ENCODE data around the gene PCP4L1. TPM values are rescaled to one million over a fixed set of nuclear protein-coding genes. Genes with fewer than 3 reads are reported as not detected.

The PCP4L1 gene
- total and polyA plus RNA-seq, 8 donors = 0.08 to 0.23 (median 0.14) TPM; not detected in 4

GRCh38 chr1:161228032-161228431 is 30.5 kb upstream of the PCP4L1 start:
- Histone ChIP-seq H3K4me3 (no peak overlapping the region), H3K36me3 (no peaks in the 10 kb centered on the region), H3K27ac (no peak overlapping the region), H3K27me3 (no peaks in the 10 kb centered on the region), H3K9me3 (no peaks in the 10 kb centered on the region), H3K4me1 (peaks cover 0 to 11% (median 0%) of the 10 kb centered on the region in 3 donors)
- WGBS, 2 donors = 92% methylated on average over 7 of the region's 7 CpGs
- TF ChIP-seq CTCF (IDR thresholded peaks at IDR 0.05) = no peak
- intact Hi-C loops (cut with DNase I) = loop anchor here in 1 of 3 donors (5.0 to 10.0 kb wide), 2 partner anchors 69 to 147 kb away; no protein-coding TSS in a partner anchor
- no peak for ATAC-seq
- no peak for DNase-seq
- FAIRE-seq = no peak

GRCh38 chr1:161229896-161230295 is 28.6 kb upstream of the PCP4L1 start:
- FAIRE-seq = no peak
- DNase-seq = no peak
- no peaks in the 10 kb centered on the region for H3K9me3 ChIP-seq
- ATAC-seq = no peak
- intact Hi-C loops (cut with DNase I) = loop anchor here in 2 of 3 donors (5.0 to 10.0 kb wide), 3 partner anchors 55 to 145 kb away; no protein-coding TSS in a partner anchor
- H3K27me3 ChIP-seq = no peaks in the 10 kb centered on the region
- H3K4me1 ChIP-seq = peaks cover 0 to 11% (median 0%) of the 10 kb centered on the region in 3 donors
- no peak overlapping the region for H3K27ac ChIP-seq
- no peaks in the 10 kb centered on the region for H3K36me3 ChIP-seq
- TF ChIP-seq CTCF (IDR thresholded peaks at IDR 0.05) = no peak
- H3K4me3 ChIP-seq = no peak overlapping the region
- 66 to 69% methylated on average over 3 of the region's 3 CpGs for WGBS, 2 donors

GRCh38 chr1:161230762-161231161 is 27.8 kb upstream of the PCP4L1 start:
- intact Hi-C loops (cut with DNase I) = loop anchor here in 1 of 3 donors (10.0 kb wide), 1 partner anchor 54 kb away; no protein-coding TSS in a partner anchor
- 89 to 90% methylated on average over 7 of the region's 7 CpGs for WGBS, 2 donors

GRCh38 chr1:161233102-161233501 is 25.4 kb upstream of the PCP4L1 start:
- Histone ChIP-seq H3K27me3 (no peaks in the 10 kb centered on the region), H3K27ac (no peak overlapping the region), H3K36me3 (no peaks in the 10 kb centered on the region), H3K4me1 (no peaks in the 10 kb centered on the region), H3K4me3 (no peak overlapping the region), H3K9me3 (no peaks in the 10 kb centered on the region)
- DNase-seq = no peak
- no peak for ATAC-seq
- FAIRE-seq = no peak
- intact Hi-C loops (cut with DNase I) = loop anchor here in 1 of 3 donors (10.0 kb wide), 1 partner anchor 52 kb away; no protein-coding TSS in a partner anchor
- TF ChIP-seq CTCF (IDR thresholded peaks at IDR 0.05) = no peak
- WGBS, 2 donors = 73 to 82% methylated on average over 9 of the region's 9 CpGs

More at GRCh38 chr1:161230762-161231161, 27.8 kb upstream of the PCP4L1 start:
- FAIRE-seq (no peak), ATAC-seq (no peak), DNase-seq (no peak)
- no peak overlapping the region for H3K27ac ChIP-seq
- no peaks in the 10 kb centered on the region for H3K9me3 ChIP-seq
- TF ChIP-seq CTCF (IDR thresholded peaks at IDR 0.05) = no peak
- peaks cover 0 to 11% (median 0%) of the 10 kb centered on the region in 3 donors for H3K4me1 ChIP-seq
- H3K36me3 ChIP-seq = no peaks in the 10 kb centered on the region
- H3K4me3 ChIP-seq = no peak overlapping the region
- H3K27me3 ChIP-seq = no peaks in the 10 kb centered on the region

Data from pancreas (tissue), 10 donors.